Measurements from ENCODE around the gene RAD51B. TPM values are rescaled to one million over a fixed set of nuclear protein-coding genes. Genes with fewer than 3 reads are reported as not detected.

The RAD51B gene
- total RNA-seq, 1 experiment from 2014 or later = 14.2 TPM

GRCh38 chr14:67816326-67817002, 3.1 kb upstream of the RAD51B start, which contains the start of gene ZFYVE26 (continued):
- no peak for TF ChIP-seq STAT6 (CRISPR knock-in tag; conservative IDR thresholded peaks at IDR 0.05; ENCODE audit: low read depth)
- no peak for TF ChIP-seq ERG (CRISPR knock-in tag; IDR thresholded peaks at IDR 0.05)
- TF ChIP-seq TEAD4 (CRISPR knock-in tag; IDR thresholded peaks at IDR 0.05) = no peak
- TF ChIP-seq KAT7 (CRISPR knock-in tag; IDR thresholded peaks at IDR 0.05; ENCODE audit: borderline replicate concordance) = no peak
- no peak for TF ChIP-seq ZNF317 (CRISPR knock-in tag; IDR thresholded peaks at IDR 0.05; ENCODE audit: borderline replicate concordance, low read depth)
- peak; percentile 12; the same call in 1 of the 2 replicates for TF ChIP-seq MAX (CRISPR knock-in tag; IDR thresholded peaks at IDR 0.05)
- no peak for TF ChIP-seq PREB (CRISPR knock-in tag; IDR thresholded peaks at IDR 0.05; ENCODE audit: borderline replicate concordance)
- no peak for TF ChIP-seq FOXP1 (CRISPR knock-in tag; IDR thresholded peaks at IDR 0.05; ENCODE audit: borderline replicate concordance)
- TF ChIP-seq E2F1 (CRISPR knock-in tag; IDR thresholded peaks at IDR 0.05) = no peak
- peak; percentile 29; the same call in 1 of the 2 replicates for TF ChIP-seq ZNF423 (CRISPR knock-in tag; IDR thresholded peaks at IDR 0.05)
- no peak for TF ChIP-seq ZBTB43 (CRISPR knock-in tag; IDR thresholded peaks at IDR 0.05)
- TF ChIP-seq SMAD4 (CRISPR knock-in tag; IDR thresholded peaks at IDR 0.05) = no peak
- no peak for TF ChIP-seq FOXP4 (CRISPR knock-in tag; IDR thresholded peaks at IDR 0.05)
- no peak for TF ChIP-seq E2F5 (CRISPR knock-in tag; IDR thresholded peaks at IDR 0.05)
- TF ChIP-seq SOX15 (CRISPR knock-in tag; IDR thresholded peaks at IDR 0.05) = no peak
- peak; percentile 99 for TF ChIP-seq USF2 (CRISPR knock-in tag; IDR thresholded peaks at IDR 0.05)
- peak; percentile 90 for TF ChIP-seq FOXK1 (CRISPR knock-in tag; IDR thresholded peaks at IDR 0.05)
- TF ChIP-seq PRRX2 (CRISPR knock-in tag; IDR thresholded peaks at IDR 0.05) = no peak
- TF ChIP-seq ESRRA (CRISPR knock-in tag; IDR thresholded peaks at IDR 0.05; ENCODE audit: borderline replicate concordance) = no peak
- no peak for TF ChIP-seq TEAD1 (CRISPR knock-in tag; IDR thresholded peaks at IDR 0.05)
- TF ChIP-seq RORB (CRISPR knock-in tag; IDR thresholded peaks at IDR 0.05) = no peak
